WTC11 (cell line): ENCODE data around the gene AOAH. TPM values are rescaled to one million over a fixed set of nuclear protein-coding genes. Genes with fewer than 3 reads are reported as not detected.

Experiments used
- ATAC-seq: fragments of 200-7000 bp; cut with Tn5 transposase; 2 replicates; pipeline ENCODE4 v1.10.0; 2021; ENCODE audit warnings: mild to moderate bottlenecking, moderate library complexity
- CTCF ChIA-PET: fragments of 300-600 bp; sonication (Branson Sonifier 250); formaldehyde crosslinking; loops from one replicate; lab custom pipeline; 2021; ENCODE audit warnings: antibody characterized with exemption; lab: Charles Lee
- POLR2A ChIA-PET: fragments of 350-600 bp; sonication (Branson Sonifier 250); formaldehyde crosslinking; loops from one replicate; lab custom pipeline; 2021; ENCODE audit warnings: antibody characterized with exemption; lab: Charles Lee
- DNase-seq: peaks from one replicate; pipeline ENCODE4 v3.0.0; 2021; ENCODE audit warnings: low spot score
- H3K27ac Mint-ChIP-seq: 2 replicates; pipeline ENCODE4 v1.8.0; 2021; ENCODE audit warnings: mixed read lengths
- H3K27me3 Mint-ChIP-seq: 2 replicates; pipeline ENCODE4 v1.8.0; 2021; ENCODE audit warnings: low read depth, mild to moderate bottlenecking, moderate library complexity, mixed read lengths
- H3K36me3 Mint-ChIP-seq: 2 replicates; pipeline ENCODE4 v1.8.0; 2021; ENCODE audit warnings: mixed read lengths
- H3K4me1 Mint-ChIP-seq: 2 replicates; pipeline ENCODE4 v1.8.0; 2022; ENCODE audit warnings: mixed read lengths
- H3K4me3 Mint-ChIP-seq: 2 replicates; pipeline ENCODE4 v1.8.0; 2021; ENCODE audit warnings: mild to moderate bottlenecking, moderate library complexity, mixed read lengths
- H3K9me3 Mint-ChIP-seq: 2 replicates; pipeline ENCODE4 v1.8.0; 2021; ENCODE audit warnings: mixed read lengths
- ATF6 ChIP-seq: sonication (generic); formaldehyde crosslinking; IDR thresholded peaks from 2 replicates; pipeline ENCODE4 v1.8.1; 2023; ENCODE audit warnings: mild to moderate bottlenecking, missing genetic modification reagents
- CTCF ChIP-seq: fragments of 200-600 bp; IDR thresholded peaks from 2 replicates; pipeline ENCODE4 v1.8.0; 2022; ENCODE audit warnings: antibody characterized with exemption
- E2F4 ChIP-seq: sonication (generic); formaldehyde crosslinking; IDR thresholded peaks from 2 replicates; pipeline ENCODE4 v1.8.1; 2022; ENCODE audit warnings: low read depth, mild to moderate bottlenecking, moderate library complexity, missing genetic modification reagents, borderline replicate concordance
- FOXP1 ChIP-seq: sonication (generic); formaldehyde crosslinking; IDR thresholded peaks from 2 replicates; pipeline ENCODE4 v1.8.0; 2022; ENCODE audit warnings: missing genetic modification reagents, mild to moderate bottlenecking, moderate library complexity, borderline replicate concordance
- GABPB1 ChIP-seq: sonication (generic); formaldehyde crosslinking; IDR thresholded peaks from 2 replicates; pipeline ENCODE4 v1.8.1; 2023; ENCODE audit warnings: mild to moderate bottlenecking, missing genetic modification reagents
- GRHL2 ChIP-seq: fragments of 250-450 bp; sonication (Bioruptor Pico); IDR thresholded peaks from 2 replicates; pipeline ENCODE4 v1.8.0; 2022; ENCODE audit warnings: mild to moderate bottlenecking, moderate library complexity; ENCODE audit not compliant: insufficient replicate concordance, severe bottlenecking
- PREB ChIP-seq: sonication (generic); formaldehyde crosslinking; IDR thresholded peaks from 2 replicates; pipeline ENCODE4 v1.8.1; 2022; ENCODE audit warnings: mild to moderate bottlenecking, missing genetic modification reagents, moderate library complexity, borderline replicate concordance
- RELA ChIP-seq: sonication (generic); formaldehyde crosslinking; IDR thresholded peaks from 2 replicates; pipeline ENCODE4 v1.8.1; 2022; ENCODE audit warnings: missing genetic modification reagents, mild to moderate bottlenecking, borderline replicate concordance
- SOX15 ChIP-seq: fragments of 250-450 bp; sonication (Bioruptor Pico); IDR thresholded peaks from 2 replicates; pipeline ENCODE4 v1.9.0; 2021; ENCODE audit warnings: mild to moderate bottlenecking
- STAT6 ChIP-seq: sonication (generic); formaldehyde crosslinking; conservative IDR thresholded peaks from 2 replicates; pipeline ENCODE4 v1.8.1; 2023; ENCODE audit warnings: mild to moderate bottlenecking, low read depth, missing genetic modification reagents, moderate library complexity
- TEAD1 ChIP-seq: sonication (generic); formaldehyde crosslinking; IDR thresholded peaks from 2 replicates; pipeline ENCODE4 v1.8.0; 2022; ENCODE audit warnings: mild to moderate bottlenecking, missing genetic modification reagents
- TEAD4 ChIP-seq: sonication (generic); formaldehyde crosslinking; IDR thresholded peaks from 2 replicates; pipeline ENCODE4 v1.8.0; 2022; ENCODE audit warnings: mild to moderate bottlenecking, missing genetic modification reagents
- ZBTB43 ChIP-seq: sonication (generic); formaldehyde crosslinking; IDR thresholded peaks from 2 replicates; pipeline ENCODE4 v1.8.1; 2023; ENCODE audit warnings: mild to moderate bottlenecking, missing genetic modification reagents
- ZNF416 ChIP-seq: fragments of 250-450 bp; sonication (Bioruptor Pico); IDR thresholded peaks from 2 replicates; pipeline ENCODE4 v1.9.0; 2021; ENCODE audit warnings: mild to moderate bottlenecking, inconsistent platforms
- ZNF512 ChIP-seq: sonication (generic); formaldehyde crosslinking; IDR thresholded peaks from 2 replicates; pipeline ENCODE4 v1.8.1; 2022; ENCODE audit warnings: missing genetic modification reagents, borderline replicate concordance
- ZNF532 ChIP-seq: fragments of 250-450 bp; sonication (Bioruptor Pico); IDR thresholded peaks from 2 replicates; pipeline ENCODE4 v1.9.0; 2021; ENCODE audit warnings: mild to moderate bottlenecking, borderline replicate concordance
- total RNA-seq: library from RNA; stranded (reverse); gene quantifications from 3 replicates; pipeline ENCODE4 v1.2.3, GENCODE V29; 2021

AOAH gene
- total RNA-seq, 1 experiment from 2014 or later = 0.31 TPM

GRCh38 chr7:36522453-36523007, 201.8 kb downstream of the AOAH start (continued):
- TF ChIP-seq ATF6 (CRISPR knock-in tag) = no peak
- TF ChIP-seq CTCF = no peak
- no peak for TF ChIP-seq PREB

GRCh38 chr7:36521911-36522310, 202.4 kb downstream of the AOAH start:
- H3K4me3 Mint-ChIP-seq = no peak overlapping the region
- peaks cover 8% of the 10 kb centered on the region for H3K4me1 Mint-ChIP-seq
- DNase-seq (no peak), ATAC-seq (no peak)
- POLR2A ChIA-PET = no interaction called here
- H3K27me3 Mint-ChIP-seq = no peaks in the 10 kb centered on the region; the same call in 1 of the 2 replicates
- CTCF ChIA-PET = interaction anchor here (2.6 kb wide), 1 partner anchor 12 kb away, joined by 10 read pairs; no protein-coding TSS in a partner anchor
- no peaks in the 10 kb centered on the region for H3K36me3 Mint-ChIP-seq
- H3K27ac Mint-ChIP-seq = no peak overlapping the region
- no peaks in the 10 kb centered on the region for H3K9me3 Mint-ChIP-seq
- TF ChIP-seq ZBTB43 (no peak), STAT6 (CRISPR knock-in tag) (no peak), RELA (no peak), FOXP1 (CRISPR knock-in tag) (no peak), ATF6 (CRISPR knock-in tag) (no peak), GABPB1 (CRISPR knock-in tag) (no peak), ZNF532 (no peak), ZNF512 (no peak), SOX15 (CRISPR knock-in tag) (no peak), TEAD1 (CRISPR knock-in tag) (no peak), GRHL2 (CRISPR knock-in tag) (no peak), ZNF416 (no peak), TEAD4 (CRISPR knock-in tag) (no peak), E2F4 (CRISPR knock-in tag) (no peak)
